IPS-11a (cell line): ENCODE results near the gene SLC25A6.
"Not testable (repeated sequence)": the region's sequence is repeated elsewhere in the genome, so short reads cannot be mapped to it uniquely, and the experiment has no call there.

ENCODE experiments used
- H3K4me3 ChIP-seq: one replicate; pipeline ENCODE4 v1.5.1; 2013; ENCODE audit warnings: low read depth, low read length, control low read depth

SLC25A6 gene

GRCh38 chrX:1390621-1391369 is 1.1 kb downstream of the SLC25A6 start:
- peak overlapping the region; percentile 99 for H3K4me3 ChIP-seq

- no peak overlapping the region for H3K4me3 ChIP-seq
Measured at GRCh38 chrX:1389993-1390285, 2.0 kb downstream of the SLC25A6 start.

GRCh38 chrX:1389181-1389992 is 2.5 kb downstream of the SLC25A6 start:
- H3K4me3 ChIP-seq: no peak overlapping the region

GRCh38 chrX:1388651-1389050 is 3.3 kb downstream of the SLC25A6 start:
- no peak overlapping the region for H3K4me3 ChIP-seq

- no peak overlapping the region for H3K4me3 ChIP-seq
Measured at GRCh38 chrX:1387141-1387776, 4.7 kb downstream of the SLC25A6 start.

- no peak overlapping the region for H3K4me3 ChIP-seq
Measured at GRCh38 chrX:1386338-1387127, 5.4 kb downstream of the SLC25A6 start.

- H3K4me3 ChIP-seq: no peak overlapping the region
Measured at GRCh38 chrX:1385253-1386223, 6.4 kb downstream of the SLC25A6 start.

- H3K4me3 ChIP-seq: no peak overlapping the region
Measured at GRCh38 chrX:1384658-1385252, 7.2 kb downstream of the SLC25A6 start.

DNA sequence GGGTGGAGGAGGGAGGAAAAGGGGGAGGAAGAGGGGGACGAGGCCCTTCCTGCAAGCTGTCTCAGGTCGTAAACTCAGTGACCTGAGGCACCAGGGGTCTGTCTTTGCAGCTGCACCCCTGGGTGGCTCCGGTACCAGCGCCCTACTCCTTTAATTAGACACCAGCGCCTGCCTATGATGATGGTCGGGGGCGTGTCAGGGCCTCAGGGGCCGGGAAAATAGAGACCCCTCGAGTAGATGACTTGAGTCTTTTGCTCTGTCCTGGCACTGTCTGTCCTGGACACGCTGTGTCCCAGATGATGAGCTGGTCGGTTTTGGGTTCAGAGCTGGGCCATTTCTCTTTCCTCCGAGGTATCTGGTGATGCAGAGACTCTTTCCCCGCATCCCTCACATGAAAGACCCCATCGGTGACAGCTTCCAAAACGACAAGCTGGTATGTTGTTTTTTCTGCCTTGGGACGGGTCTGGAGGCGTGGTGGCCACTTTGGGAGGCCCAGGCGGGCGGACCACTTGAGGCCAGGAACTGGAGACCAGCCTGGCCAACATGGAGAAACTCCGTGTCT is 11.2 kb downstream of the SLC25A6 start:
- no peak overlapping the region for H3K4me3 ChIP-seq

- H3K4me3 ChIP-seq: no peak overlapping the region
Measured at GRCh38 chrX:1378306-1378759, 13.6 kb downstream of the SLC25A6 start.

- H3K4me3 ChIP-seq: no peak overlapping the region
Measured at GRCh38 chrX:1368385-1368698, 23.6 kb downstream of the SLC25A6 start.

DNA sequence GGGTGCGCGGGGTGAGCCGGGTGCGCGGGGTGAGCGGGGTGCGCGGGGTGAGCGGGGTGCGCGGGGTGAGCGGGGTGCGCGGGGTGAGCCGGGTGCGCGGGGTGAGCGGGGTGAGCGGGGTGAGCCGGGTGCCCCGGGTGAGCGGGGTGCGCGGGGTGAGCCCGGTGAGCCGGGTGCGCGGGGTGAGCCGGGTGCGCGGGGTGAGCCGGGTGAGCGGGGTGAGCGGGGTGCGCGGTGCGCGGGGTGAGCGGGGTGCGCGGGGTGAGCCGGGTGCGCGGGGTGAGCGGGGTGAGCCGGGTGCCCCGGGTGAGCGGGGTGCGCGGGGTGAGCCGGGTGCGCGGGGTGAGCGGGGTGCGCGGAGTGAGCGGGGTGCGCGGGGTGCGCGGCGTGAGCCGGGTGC is 25.6 kb downstream of the SLC25A6 start:
- H3K4me3 ChIP-seq: not testable (repeated sequence)

GRCh38 chrX:1361910-1362309 is 30.0 kb downstream of the SLC25A6 start:
- H3K4me3 ChIP-seq: no peak overlapping the region

GRCh38 chrX:1361275-1361674 is 30.6 kb downstream of the SLC25A6 start:
- no peak overlapping the region for H3K4me3 ChIP-seq

DNA sequence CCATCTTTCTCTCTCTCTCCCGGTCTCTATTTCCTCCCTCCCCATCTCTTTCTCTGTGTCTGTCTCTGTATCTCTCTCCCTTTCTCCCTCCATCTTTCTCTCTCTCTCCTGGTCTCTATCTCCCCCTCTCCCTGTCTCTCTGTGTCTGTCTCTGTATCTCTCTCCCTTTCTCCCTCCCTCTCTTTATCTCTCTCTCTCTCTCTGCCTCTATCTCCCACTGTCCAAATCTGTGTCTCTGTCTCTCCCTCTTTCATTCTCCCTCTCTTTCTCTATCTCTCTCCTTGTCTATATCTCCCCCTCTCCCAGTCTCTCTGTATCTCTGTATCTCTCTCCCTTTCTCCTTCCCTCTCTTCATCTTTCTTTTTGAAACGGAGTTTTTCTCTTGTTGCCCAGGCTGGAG is 31.7 kb downstream of the SLC25A6 start:
- no peak overlapping the region for H3K4me3 ChIP-seq

DNA sequence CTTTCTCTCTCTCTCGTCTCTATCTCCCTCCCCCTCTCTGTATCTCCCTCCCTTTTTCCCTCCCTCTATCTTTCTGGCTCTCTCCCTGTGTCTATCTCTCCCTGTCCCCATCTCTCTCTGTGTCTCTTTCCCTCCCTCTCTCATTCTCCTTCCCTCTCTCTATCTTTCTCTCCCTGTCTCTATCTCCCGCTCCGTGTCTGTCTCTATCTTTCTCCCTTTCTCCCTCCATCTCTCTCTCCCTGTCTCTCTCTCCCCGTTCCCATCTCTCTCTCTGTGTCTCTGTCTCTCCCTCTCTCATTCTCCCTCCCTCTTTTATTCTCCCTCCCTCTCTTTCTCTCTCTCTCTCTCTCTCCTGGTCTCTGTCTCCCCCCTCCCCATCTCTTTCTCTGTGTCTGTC is 32.4 kb downstream of the SLC25A6 start:
- H3K4me3 ChIP-seq: no peak overlapping the region

- no peak overlapping the region for H3K4me3 ChIP-seq
Measured at GRCh38 chrX:1358793-1359476, 33.0 kb downstream of the SLC25A6 start.

GRCh38 chrX:1357993-1358392 is 33.9 kb downstream of the SLC25A6 start:
- H3K4me3 ChIP-seq: no peak overlapping the region
